GM21529 (cell line): ENCODE data around the gene KIF5B.
"Not testable (repeated sequence)": the region's sequence is repeated elsewhere in the genome, so short reads cannot be mapped to it uniquely, and the experiment has no call there.

Experiments used
- ATAC-seq: cut with Tn5 transposase; IDR thresholded peaks from one replicate; pipeline ENCODE4 v1.9.1; 2021; ENCODE audit not compliant: unreplicated experiment

The KIF5B gene

DNA sequence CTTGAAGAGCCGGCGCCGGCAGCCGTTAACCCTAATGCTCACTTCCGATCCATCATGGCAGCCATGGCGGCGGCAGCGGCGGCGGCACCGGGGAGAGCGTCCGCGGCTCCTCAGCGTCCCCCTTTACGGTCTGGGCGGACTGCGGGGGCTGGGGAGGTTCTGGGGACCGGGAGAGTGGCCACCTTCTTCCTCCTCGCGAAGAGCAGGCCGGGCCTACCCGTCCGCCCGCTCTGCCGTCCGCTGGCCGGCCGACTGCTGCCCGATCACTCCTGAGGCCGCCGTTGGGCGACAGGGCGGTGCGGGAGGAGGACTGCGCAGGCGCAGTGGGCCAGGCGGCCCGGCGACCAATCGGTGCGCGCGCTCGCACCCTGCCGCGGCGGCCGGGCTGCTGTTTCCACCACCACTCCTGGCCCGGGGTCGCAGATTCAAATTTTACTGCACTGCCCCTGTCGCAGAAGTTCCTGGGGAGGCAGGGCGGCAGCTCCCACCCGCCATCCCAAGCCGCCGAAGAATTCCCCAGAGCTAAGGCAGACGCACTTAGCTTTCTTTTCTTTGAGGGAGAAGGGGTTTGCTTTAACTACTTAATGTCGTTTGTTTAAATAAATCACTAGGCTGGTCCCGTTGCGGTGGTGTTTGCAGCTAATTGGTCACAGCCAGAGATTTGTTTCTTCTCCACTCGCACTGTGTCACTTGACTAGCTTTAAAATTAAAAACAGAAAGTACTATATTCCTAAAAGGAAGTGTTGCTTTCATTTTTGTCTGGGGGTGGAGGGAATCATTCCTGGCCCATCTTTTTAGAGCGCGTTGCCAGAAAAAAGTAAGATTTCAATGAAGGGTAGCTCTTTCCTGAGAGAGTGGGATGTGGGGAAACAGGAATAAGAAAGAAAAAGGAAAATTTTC is at the start of gene KIF5B:
KIF5B (minus strand) TSS at position 290 of the 900 bp plus-strand sequence. CDS start 452 bp downstream, outside the sequence.
- ATAC-seq, result peak; percentile 87

DNA sequence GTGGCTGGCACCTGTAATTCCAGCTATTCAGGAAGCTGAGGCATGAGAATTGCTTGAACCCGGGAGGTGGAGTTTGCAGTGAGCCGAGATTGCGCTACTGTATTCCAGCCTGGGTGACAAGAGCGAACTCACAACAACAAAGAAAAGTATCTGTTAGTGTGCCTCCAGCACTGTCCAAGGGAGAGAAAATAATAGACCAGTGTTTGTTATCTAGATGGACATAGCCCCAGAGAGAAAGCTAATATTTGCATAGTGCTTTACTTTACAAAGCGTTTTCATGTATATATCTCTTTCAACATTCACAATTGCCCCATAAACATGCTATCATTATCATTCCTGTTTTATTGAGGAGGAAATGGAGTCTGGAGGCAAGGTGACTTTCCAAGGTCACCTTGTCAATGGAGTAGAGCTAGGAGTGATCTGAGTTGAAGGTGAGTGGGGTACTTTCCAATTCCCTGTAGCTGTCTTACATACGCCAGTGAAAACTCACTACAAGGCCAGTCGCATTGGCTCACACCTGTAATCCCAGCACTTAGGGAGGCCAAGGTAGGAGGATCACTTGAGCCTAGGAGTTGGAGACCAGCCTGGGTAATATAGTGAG is 49.7 kb upstream of the KIF5B start:
- ATAC-seq, result no peak

DNA sequence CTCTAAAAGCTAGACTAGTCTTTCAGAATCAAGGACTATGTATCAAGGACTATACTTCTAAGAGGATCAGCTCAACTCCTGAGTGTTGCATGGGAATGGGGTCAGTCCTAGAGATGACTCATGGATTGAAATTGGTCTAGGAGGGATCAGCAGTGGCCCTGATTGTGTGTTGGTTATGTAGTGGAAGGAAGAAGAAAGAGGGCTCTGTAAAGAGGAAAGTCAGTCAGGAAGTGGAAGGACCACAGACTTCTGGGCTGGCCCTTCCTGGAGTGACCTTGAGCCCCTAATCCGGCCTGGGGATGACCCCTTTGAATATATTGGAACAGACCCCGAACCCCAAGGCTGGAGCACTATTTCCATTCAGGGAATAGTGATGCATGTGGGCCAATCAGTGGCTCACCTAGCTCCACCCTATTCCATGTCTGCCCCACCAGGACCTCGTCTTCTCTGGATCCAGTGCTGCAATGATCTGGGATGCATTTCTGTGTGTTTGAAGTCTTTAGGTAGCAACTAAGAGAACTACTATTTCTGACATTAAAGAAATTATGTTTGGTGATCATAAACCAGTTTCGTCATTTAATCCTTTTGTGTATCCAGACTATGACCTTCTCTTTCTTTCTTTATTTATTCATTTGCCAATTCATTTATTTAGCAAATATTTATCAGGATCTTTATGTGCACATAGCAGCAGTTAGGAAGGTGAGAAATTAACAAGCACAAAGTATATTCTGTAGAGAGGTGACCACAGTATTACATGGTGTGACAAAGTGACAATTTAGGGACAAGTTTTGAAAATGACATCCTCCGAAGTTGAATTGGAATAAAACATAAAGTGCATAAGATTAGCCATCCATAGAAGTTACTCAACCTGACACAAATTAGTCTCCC is 48.6 kb upstream of the KIF5B start:
- no peak for ATAC-seq

DNA sequence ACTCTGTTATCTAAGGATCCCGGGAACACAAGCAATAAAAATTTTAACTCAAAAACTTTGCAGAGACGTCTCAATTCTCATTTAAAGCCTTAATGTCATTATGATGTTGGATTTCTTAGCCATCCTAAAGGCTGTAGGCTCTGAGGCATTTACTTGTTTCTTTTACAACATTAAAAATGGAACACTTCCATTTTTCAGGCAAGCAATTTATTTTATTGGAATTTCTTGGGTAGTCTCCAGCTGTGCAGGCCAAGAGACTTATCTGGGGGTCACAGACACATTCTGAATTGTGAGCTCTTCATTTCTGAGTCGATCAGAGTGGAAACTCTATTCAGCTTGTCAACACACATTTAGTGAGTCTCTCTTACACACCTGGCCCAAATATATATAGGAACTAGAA is 48.0 kb upstream of the KIF5B start:
- ATAC-seq, result no peak

DNA sequence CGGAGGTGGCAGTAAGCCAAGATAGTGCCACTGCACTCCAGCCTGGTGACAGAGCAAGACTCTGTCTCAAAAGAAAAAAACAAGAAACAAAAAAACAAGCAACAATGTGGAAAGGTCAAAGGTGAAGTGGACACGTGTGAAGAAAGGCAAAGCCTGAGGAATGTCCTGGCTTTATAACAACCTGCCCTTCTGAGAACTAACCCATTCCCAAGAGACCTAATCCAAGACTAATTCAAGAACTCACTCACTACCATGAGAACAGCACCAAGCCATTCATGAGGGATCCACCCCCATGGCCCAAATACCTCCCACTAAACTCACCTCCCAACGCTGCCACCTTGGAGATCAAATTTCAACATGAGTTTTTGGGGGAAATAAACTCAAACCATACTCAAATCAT is 47.5 kb upstream of the KIF5B start:
- no peak for ATAC-seq

DNA sequence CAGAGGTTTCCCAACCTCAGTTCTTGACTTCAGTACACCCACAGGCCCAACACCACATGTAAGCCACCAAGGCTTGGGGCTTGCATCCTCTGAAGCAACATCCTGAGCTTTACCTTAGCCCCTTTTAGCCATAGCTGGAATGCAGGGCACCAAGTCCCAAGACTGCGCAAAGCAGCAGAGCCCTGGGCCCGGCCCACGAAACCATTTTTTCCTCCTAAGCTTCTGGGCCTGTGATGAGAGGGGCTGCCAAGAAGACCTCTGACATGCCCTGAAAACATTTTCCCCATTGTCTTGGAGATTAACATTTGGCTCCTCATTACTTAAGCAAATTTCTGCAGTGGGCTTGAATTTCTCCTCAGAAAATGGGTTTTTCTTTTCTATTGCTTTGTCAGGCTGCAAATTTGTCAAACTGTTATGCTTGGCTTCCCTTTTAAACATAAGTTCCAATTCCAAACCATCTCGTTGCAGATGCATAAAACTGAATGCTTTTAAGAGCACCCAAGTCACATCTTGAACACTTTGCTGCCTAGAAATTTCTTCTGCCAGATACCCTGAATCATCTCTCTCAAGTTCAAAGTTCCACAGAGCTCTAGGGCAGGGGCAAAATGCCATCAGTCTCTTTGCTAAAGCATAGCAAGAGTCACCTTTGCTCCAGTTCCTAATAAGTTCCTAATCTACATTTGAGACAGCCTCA is 42.5 kb upstream of the KIF5B start:
- ATAC-seq, result not testable (repeated sequence)

- ATAC-seq, result no peak
Measured at GRCh38 chr10:32095116-32095733, 39.0 kb upstream of the KIF5B start.

DNA sequence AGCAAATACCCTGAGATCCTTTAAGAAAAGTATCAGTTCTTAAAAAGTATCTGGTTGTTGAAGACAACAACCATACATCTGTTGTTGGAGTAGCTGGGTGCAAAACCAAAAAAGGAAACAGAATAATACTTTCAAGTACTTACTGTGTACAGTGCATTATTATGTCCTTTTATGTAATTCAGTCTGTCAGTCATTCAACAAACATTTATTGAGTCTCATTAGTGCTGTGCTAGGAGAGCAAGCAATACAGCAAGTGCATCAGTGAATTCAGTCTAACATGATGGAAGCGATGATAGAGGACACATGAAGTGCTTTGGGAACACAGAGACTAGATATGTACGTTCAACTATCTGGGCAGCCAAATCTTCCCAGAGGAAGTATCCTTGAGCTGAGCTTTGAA is 37.4 kb upstream of the KIF5B start:
- ATAC-seq, result no peak

GRCh38 chr10:32091046-32091445 is 34.8 kb upstream of the KIF5B start:
- ATAC-seq, result no peak

GRCh38 chr10:32084185-32084851 is 28.1 kb upstream of the KIF5B start:
- ATAC-seq, result no peak

DNA sequence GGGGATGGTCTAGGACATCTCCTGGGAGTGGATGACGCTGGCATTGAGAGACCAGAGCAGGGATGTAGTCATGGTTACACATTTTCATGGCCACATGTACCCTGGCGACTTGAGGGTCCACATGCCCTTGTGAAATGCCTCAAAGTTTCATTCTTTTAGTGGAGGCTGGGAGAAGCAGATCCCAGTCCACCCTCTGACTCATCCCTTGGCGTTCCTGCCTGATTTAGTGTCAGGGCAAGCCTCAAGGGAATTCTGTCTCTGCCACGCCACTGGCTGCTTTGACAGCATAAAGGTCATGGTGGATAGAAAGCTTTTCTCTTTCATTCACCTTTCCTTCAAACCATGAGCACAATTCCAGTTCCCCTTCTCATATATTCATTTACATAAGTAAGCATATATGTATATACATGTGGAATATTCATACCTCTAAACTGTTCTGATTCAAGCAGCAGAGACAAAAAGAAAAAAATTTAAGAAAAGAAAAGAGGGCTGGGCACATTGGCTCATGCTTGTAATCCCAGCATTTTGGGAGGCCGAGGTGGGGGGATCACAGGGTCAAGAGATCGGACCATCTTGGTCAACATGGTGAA is 21.8 kb upstream of the KIF5B start:
- ATAC-seq, result no peak

GRCh38 chr10:32073659-32074058 is 17.4 kb upstream of the KIF5B start:
- no peak for ATAC-seq

DNA sequence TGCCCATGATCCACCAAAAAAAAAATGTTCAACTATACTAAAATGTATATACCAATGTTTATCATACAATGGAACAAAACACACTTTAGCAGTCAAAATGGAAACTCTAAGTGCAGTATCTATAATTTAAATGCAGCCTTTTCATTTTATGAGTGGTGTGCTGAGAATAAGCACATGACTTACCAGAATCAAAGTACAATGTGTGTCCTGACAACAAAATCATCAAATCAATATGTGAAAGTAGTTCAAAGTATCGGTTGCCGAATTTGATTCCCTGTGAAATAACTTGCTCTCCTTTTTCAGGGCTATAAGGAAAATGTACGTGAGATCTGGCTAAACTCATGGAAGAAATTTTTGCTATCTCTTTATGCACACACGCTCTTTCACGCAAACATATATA is 16.9 kb upstream of the KIF5B start:
- no peak for ATAC-seq

GRCh38 chr10:32072025-32072800 is 16.0 kb upstream of the KIF5B start:
- no peak for ATAC-seq

- no peak for ATAC-seq
Measured at GRCh38 chr10:32070645-32071044, 14.4 kb upstream of the KIF5B start.

DNA sequence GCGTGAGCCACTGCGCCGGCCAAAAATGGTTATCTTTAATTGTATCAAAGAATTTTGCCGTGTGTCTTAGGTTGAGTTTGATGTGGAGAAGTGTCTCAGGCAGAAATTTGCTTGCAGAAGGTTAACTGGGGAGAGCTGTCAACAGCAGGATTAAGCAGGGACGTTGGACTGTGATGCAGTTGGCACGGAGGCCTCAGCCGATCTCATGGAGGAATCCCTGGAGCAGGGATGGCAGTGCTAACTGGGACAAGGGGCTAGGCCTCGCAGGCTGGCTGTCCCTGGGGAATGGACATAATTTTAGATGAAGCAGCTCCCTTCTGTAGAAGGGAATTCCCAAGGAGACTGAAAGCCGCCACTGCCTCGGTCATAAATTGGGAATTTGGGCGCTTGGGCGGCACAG is 12.3 kb upstream of the KIF5B start:
- ATAC-seq, result no peak

DNA sequence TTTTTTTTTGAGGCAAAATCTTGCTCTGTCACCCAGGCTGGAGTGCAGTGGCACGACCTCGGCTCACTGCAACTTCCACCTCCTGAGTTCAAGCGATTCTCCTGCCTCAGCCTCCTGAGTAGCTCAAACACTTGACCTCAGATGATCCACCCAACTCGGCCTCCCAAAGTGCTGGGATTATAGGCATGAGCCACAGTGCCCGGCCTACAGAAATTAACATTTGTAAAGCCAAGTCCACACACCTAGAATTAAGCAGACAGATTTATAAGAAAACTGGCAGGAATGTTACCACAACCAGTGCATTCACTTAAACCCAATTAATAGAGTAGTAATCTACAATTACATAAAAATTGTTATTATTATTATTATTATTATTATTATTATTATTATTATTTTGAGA is 11.7 kb upstream of the KIF5B start:
- not testable (repeated sequence) for ATAC-seq

- no peak for ATAC-seq
Measured at GRCh38 chr10:32065856-32066255, 9.6 kb upstream of the KIF5B start.

- no peak for ATAC-seq
Measured at GRCh38 chr10:32061440-32061839, 5.2 kb upstream of the KIF5B start.
